RWPE1 (cell line): ENCODE measurements around the gene TSLP.

ENCODE experiments used
- CTCF ChIA-PET: fragments of 350-600 bp; sonication (Branson Sonifier 250); formaldehyde crosslinking; extraction: SDS; loops from one replicate; lab custom pipeline; 2021; lab: Yijun Ruan, JAX
- POLR2A ChIA-PET: fragments of 400-600 bp; formaldehyde crosslinking; extraction: SDS; loops from one replicate; lab custom pipeline; 2020; ENCODE audit warnings: antibody characterized with exemption; ENCODE audit not compliant: low non-redundant PET; lab: Yijun Ruan, JAX
- DNase-seq: peaks from one replicate; pipeline ENCODE4 v3.0.0; 2012; ENCODE audit warnings: low spot score
- H3K27ac ChIP-seq: fragments of 450-650 bp; 2 replicates; pipeline ENCODE4 v1.5.1; 2017
- CTCF ChIP-seq: fragments of 450-650 bp; conservative IDR thresholded peaks from 2 replicates; pipeline ENCODE4 v1.5.1; 2017; ENCODE audit warnings: low read depth, mild to moderate bottlenecking

Gene TSLP

GRCh38 chr5:111083323-111083722 lies 11.8 kb downstream of the TSLP start:
- ChIA-PET CTCF (no interaction called here), POLR2A (no interaction called here)
- TF ChIP-seq CTCF = no peak
- no peak overlapping the region for H3K27ac ChIP-seq
- no peak for DNase-seq

GRCh38 chr5:111092062-111092853 lies 20.7 kb downstream of the TSLP start, which contains the start of gene WDR36:
Gene WDR36 (plus strand): TSS chr5:111092348. CDS start chr5:111092457, 109 bp downstream.
- POLR2A ChIA-PET = interaction anchor here (0.5 kb wide), 1 partner anchor 175 kb away, joined by 3 read pairs; no protein-coding TSS in a partner anchor

GRCh38 chr5:111095982-111096381 lies 24.5 kb downstream of the TSLP start:
- CTCF ChIA-PET = no interaction called here

More at GRCh38 chr5:111092062-111092853, 20.7 kb downstream of the TSLP start, which contains the start of gene WDR36:
- CTCF ChIA-PET = interaction anchor here (0.8 to 1.5 kb wide), 2 partner anchors 9 to 335 kb away, joined by 3 to 6 read pairs; no protein-coding TSS in a partner anchor
- peak within 1 kb of the TSS; percentile 86 for H3K27ac ChIP-seq
- DNase-seq = peak; percentile 81
- no peak for TF ChIP-seq CTCF

GRCh38 chr5:111099058-111099778 lies 27.7 kb downstream of the TSLP start:
- H3K27ac ChIP-seq = no peak overlapping the region
- no peak for TF ChIP-seq CTCF
- no peak for DNase-seq
- ChIA-PET CTCF (interaction anchor here (0.7 kb wide), 1 partner anchor 363 kb away, joined by 7 read pairs; no protein-coding TSS in a partner anchor), POLR2A (no interaction called here)

More at GRCh38 chr5:111095982-111096381, 24.5 kb downstream of the TSLP start:
- POLR2A ChIA-PET = no interaction called here
- no peak for TF ChIP-seq CTCF
- no peak for DNase-seq
- no peak overlapping the region for H3K27ac ChIP-seq

GRCh38 chr5:111106320-111106948 lies 34.9 kb downstream of the TSLP start:
- ChIA-PET CTCF (interaction anchor here (0.7 kb wide), 1 partner anchor 1994 kb away, joined by 3 read pairs; no protein-coding TSS in a partner anchor), POLR2A (no interaction called here)
- no peak for TF ChIP-seq CTCF
- no peak overlapping the region for H3K27ac ChIP-seq
- no peak for DNase-seq

GRCh38 chr5:111107371-111107770 lies 35.9 kb downstream of the TSLP start:
- CTCF ChIA-PET = interaction anchor here (0.6 kb wide), 1 partner anchor 35 kb away, joined by 4 read pairs; no protein-coding TSS in a partner anchor
- TF ChIP-seq CTCF = no peak

More at GRCh38 chr5:111107371-111107770, 35.9 kb downstream of the TSLP start:
- no peak for DNase-seq
- H3K27ac ChIP-seq = no peak overlapping the region
- POLR2A ChIA-PET = no interaction called here
